CD4-positive, alpha-beta memory T cell (primary cell): ENCODE data around the gene CD300LF. TPM values are rescaled to one million over a fixed set of nuclear protein-coding genes. Genes with fewer than 3 reads are reported as not detected.

Experiments
- CTCF ChIA-PET: fragments of 350-600 bp; sonication (Branson Sonifier 250); formaldehyde crosslinking; loops from one replicate; lab custom pipeline; 2021; ENCODE audit warnings: inconsistent platforms; ENCODE audit not compliant: partially characterized antibody; lab: Charles Lee
- POLR2A ChIA-PET: fragments of 350-600 bp; sonication (Branson Sonifier 250); formaldehyde crosslinking; loops from one replicate; lab custom pipeline; 2021; ENCODE audit not compliant: partially characterized antibody; lab: Charles Lee
- DNase-seq, 5 donors: peaks; one replicate each; pipeline versions ENCODE4 v3.0.0 to v3.0.0-alpha.2; 2020 to 2022; ENCODE audit warnings: mixed read lengths in 1 of 5
- H3K27ac ChIP-seq: one replicate; pipeline ENCODE4 v1.7.0; 2013; ENCODE audit warnings: low read depth, low read length
- H3K27me3 ChIP-seq: 2 replicates; pipeline ENCODE4 v1.7.0; 2013; ENCODE audit warnings: mild to moderate bottlenecking, low read length, moderate library complexity; ENCODE audit not compliant: insufficient read depth
- H3K36me3 ChIP-seq: 2 replicates; pipeline ENCODE4 v1.7.0; 2013; ENCODE audit warnings: mild to moderate bottlenecking, low read length, moderate library complexity; ENCODE audit not compliant: insufficient read depth
- H3K4me1 ChIP-seq: 2 replicates; pipeline ENCODE4 v1.7.0; 2013; ENCODE audit warnings: mild to moderate bottlenecking, low read length, moderate library complexity; ENCODE audit not compliant: insufficient read depth
- H3K4me3 ChIP-seq, 2 donors: one replicate each; pipeline ENCODE4 v1.7.0; 2013; ENCODE audit warnings: low read length in 2 of 2, mild to moderate bottlenecking in 1 of 2
- H3K9me3 ChIP-seq, 2 donors: one replicate each; pipeline ENCODE4 v1.7.0; 2013; ENCODE audit warnings: low read length in 2 of 2, control low read depth in 1 of 2; ENCODE audit not compliant: control insufficient read depth in 1 of 2
- H3K27ac Mint-ChIP-seq, 7 donors: one replicate each; pipeline ENCODE4 v1.8.0; 2020 to 2021; ENCODE audit warnings: mixed read lengths in 7 of 7, mild to moderate bottlenecking in 6 of 7, inconsistent platforms in 3 of 7, moderate library complexity in 3 of 7
- H3K27me3 Mint-ChIP-seq, 2 donors: one replicate each; pipeline ENCODE4 v1.8.0; 2020 to 2021; ENCODE audit warnings: mixed read lengths in 2 of 2
- H3K36me3 Mint-ChIP-seq, 2 donors: one replicate each; pipeline ENCODE4 v1.8.0; 2020 to 2021; ENCODE audit warnings: mixed read lengths in 2 of 2, inconsistent platforms in 1 of 2, mild to moderate bottlenecking in 1 of 2
- H3K4me1 Mint-ChIP-seq, 4 donors: one replicate each; pipeline ENCODE4 v1.8.0; 2020 to 2021; ENCODE audit warnings: mixed read lengths in 4 of 4, mild to moderate bottlenecking in 1 of 4
- H3K4me3 Mint-ChIP-seq, 8 donors: one replicate each; pipeline ENCODE4 v1.8.0; 2020 to 2021; ENCODE audit warnings: mixed read lengths in 8 of 8, mild to moderate bottlenecking in 7 of 8, moderate library complexity in 6 of 8, inconsistent platforms in 3 of 8
- H3K9me3 Mint-ChIP-seq, 8 donors: one replicate each; pipeline ENCODE4 v1.8.0; 2020 to 2021; ENCODE audit warnings: mixed read lengths in 8 of 8, mild to moderate bottlenecking in 5 of 8, inconsistent platforms in 3 of 8, moderate library complexity in 1 of 8
- intact Hi-C: fragments of 100-400 bp; cut with micrococcal nuclease; formaldehyde crosslinking; loops from one replicate; pipeline ENCODE4 v1.15.1; 2023
- polyA plus RNA-seq, 2 donors: library from polyadenylated mRNA; unstranded; fragments of 300-500 nt; fragmentation: Illumina TruSeq; gene quantifications; one replicate each; pipeline ENCODE4 v1.2.3, GENCODE V29; 2021
- total RNA-seq, 2 experiments: library from RNA; stranded (reverse); gene quantifications; one replicate each; pipeline ENCODE4 v1.2.3, GENCODE V29; 2021

The CD300LF gene
- total and polyA plus RNA-seq, 4 experiments from 2014 or later = 0.23 TPM; not detected in 3

GRCh38 chr17:74752822-74753401, 40.2 kb upstream of the CD300LF start:
- Mint-ChIP-seq H3K36me3 (peaks cover 30 to 52% of the 10 kb centered on the region in 2 donors), H3K9me3 (no peaks in the 10 kb centered on the region), H3K4me3 (peak overlapping the region; percentile 90 to 99 (median 98)), H3K27me3 (no peaks in the 10 kb centered on the region), H3K4me1 (peaks cover 43 to 83% (median 60%) of the 10 kb centered on the region in 4 donors), H3K27ac (peak overlapping the region; percentile 82 to 97 (median 92))
- CTCF ChIA-PET = interaction anchor here (0.7 to 9.4 kb wide), 7 partner anchors 7 to 38 kb away, joined by 4 to 128 read pairs (median 31); partner anchors contain the start of genes NAT9 and RAB37
- peaks cover 9% of the 10 kb centered on the region for H3K36me3 ChIP-seq
- H3K27ac ChIP-seq = peak overlapping the region; percentile 16
- intact Hi-C loops = no loop called here
- H3K27me3 ChIP-seq = no peaks in the 10 kb centered on the region
- H3K9me3 ChIP-seq = no peaks in the 10 kb centered on the region
- DNase-seq = no peak
- POLR2A ChIA-PET = interaction anchor here (0.8 to 20.4 kb wide), 6 partner anchors 8 to 21 kb away, joined by 3 to 489 read pairs (median 85); partner anchors contain the start of genes NAT9 and RAB37
- H3K4me3 ChIP-seq = no peak overlapping the region
- peaks cover 73% of the 10 kb centered on the region for H3K4me1 ChIP-seq

GRCh38 chr17:74752415-74752814, 39.7 kb upstream of the CD300LF start:
- no peaks in the 10 kb centered on the region for H3K27me3 ChIP-seq
- Mint-ChIP-seq H3K4me3 (peak overlapping the region; percentile 90 to 99 (median 98)), H3K27ac (peak overlapping the region; percentile 88 to 97 (median 94)), H3K36me3 (peaks cover 30 to 52% of the 10 kb centered on the region in 2 donors), H3K27me3 (no peaks in the 10 kb centered on the region), H3K4me1 (peaks cover 40 to 82% (median 58%) of the 10 kb centered on the region in 4 donors), H3K9me3 (no peaks in the 10 kb centered on the region)
- CTCF ChIA-PET = interaction anchor here (1.1 to 9.4 kb wide), 5 partner anchors 6 to 95 kb away, joined by 7 to 128 read pairs (median 31); partner anchors contain the start of gene NAT9
- peaks cover 5% of the 10 kb centered on the region for H3K36me3 ChIP-seq
- no peaks in the 10 kb centered on the region for H3K9me3 ChIP-seq
- H3K4me1 ChIP-seq = peaks cover 73% of the 10 kb centered on the region
- H3K27ac ChIP-seq = peak overlapping the region; percentile 16
- POLR2A ChIA-PET = interaction anchor here (1.2 to 20.4 kb wide), 6 partner anchors 8 to 22 kb away, joined by 3 to 489 read pairs (median 102); partner anchors contain the start of genes NAT9 and RAB37
- no peak overlapping the region for H3K4me3 ChIP-seq
- intact Hi-C loops = no loop called here
- DNase-seq = no peak

- Mint-ChIP-seq H3K27ac (peak overlapping the region; percentile 88 to 98 (median 95)), H3K9me3 (no peaks in the 10 kb centered on the region), H3K36me3 (peaks cover 30 to 51% of the 10 kb centered on the region in 2 donors), H3K4me3 (peak overlapping the region; percentile 90 to 99 (median 98)), H3K27me3 (no peaks in the 10 kb centered on the region), H3K4me1 (peaks cover 43 to 85% (median 61%) of the 10 kb centered on the region in 4 donors)
- POLR2A ChIA-PET = interaction anchor here (1.0 to 20.4 kb wide), 14 partner anchors 9 to 123 kb away, joined by 3 to 489 read pairs (median 6); partner anchors contain the start of genes FDXR, NAT9 and RAB37
- H3K9me3 ChIP-seq = no peaks in the 10 kb centered on the region
- H3K27ac ChIP-seq = peak overlapping the region; percentile 80
- DNase-seq = peak in 1 of 5 donors; percentile 39
- no peaks in the 10 kb centered on the region for H3K36me3 ChIP-seq
- H3K4me3 ChIP-seq = peak overlapping the region; percentile 64 to 92
- intact Hi-C loops = loop anchor here (1.0 kb wide), 1 partner anchor 9 kb away; no protein-coding TSS in a partner anchor
- no peaks in the 10 kb centered on the region for H3K27me3 ChIP-seq
- CTCF ChIA-PET = interaction anchor here (0.6 to 8.8 kb wide), 12 partner anchors 9 to 169 kb away, joined by 3 to 115 read pairs (median 14); partner anchors contain the start of genes NAT9 and RAB37
- H3K4me1 ChIP-seq = peaks cover 73% of the 10 kb centered on the region
Observed at GRCh38 chr17:74750327-74751069, 37.8 kb upstream of the CD300LF start.

- peaks cover 26 to 46% of the 10 kb centered on the region in 2 donors for H3K36me3 Mint-ChIP-seq
- DNase-seq = no peak
- intact Hi-C loops = no loop called here
- ChIA-PET CTCF (interaction anchor here (0.6 to 8.8 kb wide), 13 partner anchors 8 to 170 kb away, joined by 3 to 115 read pairs (median 12); partner anchors contain the start of genes NAT9 and RAB37), POLR2A (interaction anchor here (1.0 to 20.4 kb wide), 12 partner anchors 8 to 123 kb away, joined by 3 to 489 read pairs (median 6); partner anchors contain the start of genes FDXR, NAT9 and RAB37)
- no peaks in the 10 kb centered on the region for H3K27me3 ChIP-seq
- no peaks in the 10 kb centered on the region for H3K9me3 Mint-ChIP-seq
- no peaks in the 10 kb centered on the region for H3K36me3 ChIP-seq
- H3K9me3 ChIP-seq = no peaks in the 10 kb centered on the region
- H3K4me3 ChIP-seq = peak overlapping the region; percentile 64 to 92
- peak overlapping the region; percentile 80 for H3K27ac ChIP-seq
- peaks cover 73% of the 10 kb centered on the region for H3K4me1 ChIP-seq
- H3K4me1 Mint-ChIP-seq = peaks cover 38 to 81% (median 56%) of the 10 kb centered on the region in 4 donors
- peak overlapping the region; percentile 90 to 99 (median 98) for H3K4me3 Mint-ChIP-seq
- no peaks in the 10 kb centered on the region for H3K27me3 Mint-ChIP-seq
- peak overlapping the region; percentile 88 to 98 (median 94) for H3K27ac Mint-ChIP-seq
Observed at GRCh38 chr17:74750039-74750326, 37.3 kb upstream of the CD300LF start.

GRCh38 chr17:74749279-74750038, 36.7 kb upstream of the CD300LF start:
- Histone ChIP-seq H3K9me3 (no peaks in the 10 kb centered on the region), H3K4me1 (peaks cover 73% of the 10 kb centered on the region), H3K4me3 (peak overlapping the region; percentile 64 to 92), H3K27me3 (no peaks in the 10 kb centered on the region), H3K36me3 (no peaks in the 10 kb centered on the region), H3K27ac (peak overlapping the region; percentile 80)
- DNase-seq = peak in 2 of 5 donors; percentile 40 to 69
- H3K4me1 Mint-ChIP-seq = peaks cover 38 to 81% (median 56%) of the 10 kb centered on the region in 4 donors
- peak overlapping the region; percentile 88 to 98 (median 94) for H3K27ac Mint-ChIP-seq
- no peaks in the 10 kb centered on the region for H3K27me3 Mint-ChIP-seq
- H3K36me3 Mint-ChIP-seq = peaks cover 24 to 42% of the 10 kb centered on the region in 2 donors
- intact Hi-C loops = no loop called here
- ChIA-PET POLR2A (interaction anchor here (1.0 to 20.4 kb wide), 11 partner anchors 8 to 124 kb away, joined by 3 to 489 read pairs (median 6); partner anchors contain the start of genes FDXR, NAT9 and RAB37), CTCF (interaction anchor here (0.6 to 8.8 kb wide), 15 partner anchors 8 to 170 kb away, joined by 3 to 115 read pairs (median 8); partner anchors contain the start of genes FDXR, NAT9 and RAB37)
- H3K9me3 Mint-ChIP-seq = no peaks in the 10 kb centered on the region
- peak overlapping the region; percentile 90 to 99 (median 98) for H3K4me3 Mint-ChIP-seq
